ENCODE measurements around the gene KRTAP20-2. TPM values are rescaled to one million over a fixed set of nuclear protein-coding genes. Genes with fewer than 3 reads are reported as not detected.

Gene KRTAP20-2
- total and polyA plus RNA-seq, 8 donors = not detected

DNA sequence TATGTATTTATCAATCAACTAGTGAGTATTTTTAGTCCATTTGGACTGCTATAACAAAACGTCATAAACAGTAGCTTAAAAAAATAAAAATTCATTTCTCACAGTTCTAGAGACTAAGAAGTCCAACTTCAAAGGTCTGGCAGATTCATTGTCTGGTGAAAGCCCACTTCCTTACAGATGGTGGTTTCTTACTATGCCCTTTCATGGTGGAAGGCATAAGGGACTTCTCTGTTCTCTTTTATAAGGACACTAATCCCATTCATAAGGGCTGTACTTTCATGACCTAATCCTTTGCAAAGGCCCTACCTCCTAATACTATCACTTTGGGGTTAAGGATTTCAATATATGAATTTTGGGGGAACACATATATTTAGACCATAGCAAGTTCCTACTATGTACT, 45.6 kb downstream of the KRTAP20-2 start:
- WGBS, 5 donors = 35 to 58% (median 38%) methylated on average over 1 of the region's 1 CpG
- H3K27ac ChIP-seq = no peak overlapping the region
- no peak for TF ChIP-seq EP300 (IDR thresholded peaks at IDR 0.05)
- no peak for TF ChIP-seq POLR2A (IDR thresholded peaks at IDR 0.05)
- TF ChIP-seq, protein P1, sequence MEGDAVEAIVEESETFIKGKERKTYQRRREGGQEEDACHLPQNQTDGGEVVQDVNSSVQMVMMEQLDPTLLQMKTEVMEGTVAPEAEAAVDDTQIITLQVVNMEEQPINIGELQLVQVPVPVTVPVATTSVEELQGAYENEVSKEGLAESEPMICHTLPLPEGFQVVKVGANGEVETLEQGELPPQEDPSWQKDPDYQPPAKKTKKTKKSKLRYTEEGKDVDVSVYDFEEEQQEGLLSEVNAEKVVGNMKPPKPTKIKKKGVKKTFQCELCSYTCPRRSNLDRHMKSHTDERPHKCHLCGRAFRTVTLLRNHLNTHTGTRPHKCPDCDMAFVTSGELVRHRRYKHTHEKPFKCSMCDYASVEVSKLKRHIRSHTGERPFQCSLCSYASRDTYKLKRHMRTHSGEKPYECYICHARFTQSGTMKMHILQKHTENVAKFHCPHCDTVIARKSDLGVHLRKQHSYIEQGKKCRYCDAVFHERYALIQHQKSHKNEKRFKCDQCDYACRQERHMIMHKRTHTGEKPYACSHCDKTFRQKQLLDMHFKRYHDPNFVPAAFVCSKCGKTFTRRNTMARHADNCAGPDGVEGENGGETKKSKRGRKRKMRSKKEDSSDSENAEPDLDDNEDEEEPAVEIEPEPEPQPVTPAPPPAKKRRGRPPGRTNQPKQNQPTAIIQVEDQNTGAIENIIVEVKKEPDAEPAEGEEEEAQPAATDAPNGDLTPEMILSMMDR (IDR thresholded peaks at IDR 0.05) = no peak
- no peak for TF ChIP-seq POLR2AphosphoS5 (IDR thresholded peaks at IDR 0.05)
- intact Hi-C loops (cut with DNase I; ENCODE audit: low total_unique reads) = no loop called here
- no peaks in the 10 kb centered on the region for H3K36me3 ChIP-seq
- no peak overlapping the region for H3K4me3 ChIP-seq
- H3K9me3 ChIP-seq = peaks cover 0 to 5% (median 2%) of the 10 kb centered on the region in 4 donors
- no peak for DNase-seq
- no peaks in the 10 kb centered on the region for H3K27me3 ChIP-seq
- no peaks in the 10 kb centered on the region for H3K4me1 ChIP-seq

- Histone ChIP-seq H3K4me3 (no peak overlapping the region), H3K36me3 (no peaks in the 10 kb centered on the region), H3K9me3 (peaks cover 0 to 17% (median 0%) of the 10 kb centered on the region in 4 donors), H3K4me1 (no peaks in the 10 kb centered on the region), H3K27ac (no peak overlapping the region), H3K27me3 (no peaks in the 10 kb centered on the region)
- intact Hi-C loops (cut with DNase I; ENCODE audit: low total_unique reads) = no loop called here
- DNase-seq = no peak
- 72 to 83% (median 75%) methylated on average over 6 of the region's 6 CpGs for WGBS, 5 donors
- TF ChIP-seq, protein P1 (IDR thresholded peaks at IDR 0.05) = no peak
- TF ChIP-seq POLR2A (IDR thresholded peaks at IDR 0.05) (no peak), POLR2AphosphoS5 (IDR thresholded peaks at IDR 0.05) (no peak), EP300 (IDR thresholded peaks at IDR 0.05) (no peak)
These were observed 49.5 kb downstream of the KRTAP20-2 start for GRCh38 chr21:30684506-30684905.

Small RNA genes lying within 50 kb of the gene (small RNA-seq; reads per million reads assigned to genes)
- 0 reads per million in 4 donors for gene KRTAP20-1
- 0 reads per million in 4 donors for gene KRTAP20-3
- gene KRTAP20-4 = 0 reads per million in 4 donors
- gene KRTAP22-1 = 0 reads per million in 4 donors
- gene KRTAP22-2 = 0 reads per million in 4 donors

Other genes with a start within 250 kb of the KRTAP20-2 start
- gene KRTAP13-1, start 239.2 kb upstream of the KRTAP20-2 start, total RNA-seq = not detected
- not detected for gene KRTAP13-1, start 239.2 kb upstream of the KRTAP20-2 start, polyA plus RNA-seq
- not detected for gene KRTAP13-3, start 209.3 kb upstream of the KRTAP20-2 start, total RNA-seq
- not detected for gene KRTAP13-3, start 209.3 kb upstream of the KRTAP20-2 start, polyA plus RNA-seq
- gene KRTAP13-4, start 205.0 kb upstream of the KRTAP20-2 start, total RNA-seq = not detected
- gene KRTAP13-4, start 205.0 kb upstream of the KRTAP20-2 start, polyA plus RNA-seq = not detected
- gene KRTAP15-1, start 194.9 kb upstream of the KRTAP20-2 start, total RNA-seq = not detected
- not detected for gene KRTAP15-1, start 194.9 kb upstream of the KRTAP20-2 start, polyA plus RNA-seq
- not detected for gene KRTAP19-1, start 154.8 kb upstream of the KRTAP20-2 start, total RNA-seq
- gene KRTAP19-1, start 154.8 kb upstream of the KRTAP20-2 start, polyA plus RNA-seq = not detected
- gene KRTAP19-2, start 147.8 kb upstream of the KRTAP20-2 start, total RNA-seq = not detected
- not detected for gene KRTAP19-2, start 147.8 kb upstream of the KRTAP20-2 start, polyA plus RNA-seq
- gene KRTAP19-3, start 143.2 kb upstream of the KRTAP20-2 start, total RNA-seq = not detected
- not detected for gene KRTAP19-3, start 143.2 kb upstream of the KRTAP20-2 start, polyA plus RNA-seq
- gene KRTAP19-4, start 138.0 kb upstream of the KRTAP20-2 start, total RNA-seq = not detected
- gene KRTAP19-4, start 138.0 kb upstream of the KRTAP20-2 start, polyA plus RNA-seq = not detected
- gene KRTAP19-5, start 133.1 kb upstream of the KRTAP20-2 start, total RNA-seq = not detected
- not detected for gene KRTAP19-5, start 133.1 kb upstream of the KRTAP20-2 start, polyA plus RNA-seq
- not detected for gene KRTAP19-6, start 93.3 kb upstream of the KRTAP20-2 start, total RNA-seq
- gene KRTAP19-6, start 93.3 kb upstream of the KRTAP20-2 start, polyA plus RNA-seq = not detected
- gene KRTAP19-7, start 73.9 kb upstream of the KRTAP20-2 start, total RNA-seq = not detected
- not detected for gene KRTAP19-7, start 73.9 kb upstream of the KRTAP20-2 start, polyA plus RNA-seq
- gene KRTAP22-2, start 44.8 kb upstream of the KRTAP20-2 start, total RNA-seq = not detected
- not detected for gene KRTAP22-2, start 44.8 kb upstream of the KRTAP20-2 start, polyA plus RNA-seq
- not detected for gene KRTAP6-3, start 42.8 kb upstream of the KRTAP20-2 start, total RNA-seq
- not detected for gene KRTAP6-3, start 42.8 kb upstream of the KRTAP20-2 start, polyA plus RNA-seq
- gene KRTAP6-2, start 36.3 kb upstream of the KRTAP20-2 start, total RNA-seq = not detected
- gene KRTAP6-2, start 36.3 kb upstream of the KRTAP20-2 start, polyA plus RNA-seq = not detected
- gene KRTAP22-1, start 34.1 kb upstream of the KRTAP20-2 start, total RNA-seq = not detected
- not detected for gene KRTAP22-1, start 34.1 kb upstream of the KRTAP20-2 start, polyA plus RNA-seq
- gene KRTAP6-1, start 21.3 kb upstream of the KRTAP20-2 start, total RNA-seq = not detected
- gene KRTAP6-1, start 21.3 kb upstream of the KRTAP20-2 start, polyA plus RNA-seq = not detected
- not detected for gene KRTAP20-1, start 18.8 kb upstream of the KRTAP20-2 start, total RNA-seq
- not detected for gene KRTAP20-1, start 18.8 kb upstream of the KRTAP20-2 start, polyA plus RNA-seq
- not detected for gene KRTAP20-4, start 14.6 kb upstream of the KRTAP20-2 start, total RNA-seq
- gene KRTAP20-4, start 14.6 kb upstream of the KRTAP20-2 start, polyA plus RNA-seq = not detected
- not detected for gene KRTAP20-3, start 7.7 kb downstream of the KRTAP20-2 start, total RNA-seq
- not detected for gene KRTAP20-3, start 7.7 kb downstream of the KRTAP20-2 start, polyA plus RNA-seq
- gene KRTAP21-3, start 83.6 kb downstream of the KRTAP20-2 start, total RNA-seq = not detected
- gene KRTAP21-3, start 83.6 kb downstream of the KRTAP20-2 start, polyA plus RNA-seq = not detected
- not detected for gene KRTAP21-2, start 112.1 kb downstream of the KRTAP20-2 start, total RNA-seq
- not detected for gene KRTAP21-2, start 112.1 kb downstream of the KRTAP20-2 start, polyA plus RNA-seq
- gene KRTAP21-1, start 120.2 kb downstream of the KRTAP20-2 start, total RNA-seq = not detected
- not detected for gene KRTAP21-1, start 120.2 kb downstream of the KRTAP20-2 start, polyA plus RNA-seq
- gene KRTAP8-1, start 178.1 kb downstream of the KRTAP20-2 start, total RNA-seq = not detected
- gene KRTAP8-1, start 178.1 kb downstream of the KRTAP20-2 start, polyA plus RNA-seq = not detected
- not detected for gene KRTAP7-1, start 194.6 kb downstream of the KRTAP20-2 start, total RNA-seq
- gene KRTAP7-1, start 194.6 kb downstream of the KRTAP20-2 start, polyA plus RNA-seq = not detected
- not detected for gene KRTAP11-1, start 246.4 kb downstream of the KRTAP20-2 start, total RNA-seq
- not detected for gene KRTAP11-1, start 246.4 kb downstream of the KRTAP20-2 start, polyA plus RNA-seq